LoVo (cell line): ENCODE results near the gene PITPNM2.

ENCODE experiments used
- DNase-seq: peaks from one replicate; pipeline ENCODE4 v3.0.0-alpha.2; 2016; ENCODE audit warnings: low spot score

Gene PITPNM2

DNA sequence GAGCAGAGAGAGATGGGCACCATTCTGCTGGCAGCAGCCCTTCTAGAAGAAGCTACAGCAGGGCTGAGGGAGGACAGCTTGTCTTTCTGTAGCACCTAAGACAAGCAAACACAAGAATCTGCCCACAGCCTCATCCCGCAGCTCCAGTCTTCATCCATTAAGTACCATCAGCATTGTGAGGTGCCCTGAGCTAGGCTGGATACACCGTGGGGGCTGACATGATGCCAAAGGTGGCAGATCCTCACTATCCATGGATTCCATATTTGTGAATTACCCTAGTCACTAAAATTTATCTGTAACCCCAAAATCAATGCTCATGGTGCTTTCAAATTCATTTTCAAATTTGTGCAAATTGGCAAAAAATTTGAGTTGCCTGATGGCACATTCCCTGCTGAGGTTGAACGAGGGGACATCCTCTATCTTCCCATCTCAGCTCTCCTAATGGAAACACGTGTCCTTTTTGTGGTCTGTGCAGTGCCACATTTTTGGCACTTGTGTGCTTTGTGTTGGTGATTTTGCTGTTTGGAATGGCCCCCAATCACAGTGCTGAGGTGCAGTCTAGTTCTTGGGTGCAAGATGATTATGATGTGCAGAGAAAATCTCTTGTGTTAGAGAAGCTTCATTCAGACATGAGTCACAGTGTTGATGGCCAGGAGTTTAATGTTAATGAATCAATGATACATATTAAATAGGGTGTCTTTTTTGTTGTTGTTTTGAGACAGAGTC, 7.0 kb downstream of the PITPNM2 start:
- DNase-seq: no peak

GRCh38 chr12:123142921-123143735, 7.8 kb downstream of the PITPNM2 start:
- no peak for DNase-seq

GRCh38 chr12:123142518-123142840, 8.4 kb downstream of the PITPNM2 start:
- no peak for DNase-seq

DNA sequence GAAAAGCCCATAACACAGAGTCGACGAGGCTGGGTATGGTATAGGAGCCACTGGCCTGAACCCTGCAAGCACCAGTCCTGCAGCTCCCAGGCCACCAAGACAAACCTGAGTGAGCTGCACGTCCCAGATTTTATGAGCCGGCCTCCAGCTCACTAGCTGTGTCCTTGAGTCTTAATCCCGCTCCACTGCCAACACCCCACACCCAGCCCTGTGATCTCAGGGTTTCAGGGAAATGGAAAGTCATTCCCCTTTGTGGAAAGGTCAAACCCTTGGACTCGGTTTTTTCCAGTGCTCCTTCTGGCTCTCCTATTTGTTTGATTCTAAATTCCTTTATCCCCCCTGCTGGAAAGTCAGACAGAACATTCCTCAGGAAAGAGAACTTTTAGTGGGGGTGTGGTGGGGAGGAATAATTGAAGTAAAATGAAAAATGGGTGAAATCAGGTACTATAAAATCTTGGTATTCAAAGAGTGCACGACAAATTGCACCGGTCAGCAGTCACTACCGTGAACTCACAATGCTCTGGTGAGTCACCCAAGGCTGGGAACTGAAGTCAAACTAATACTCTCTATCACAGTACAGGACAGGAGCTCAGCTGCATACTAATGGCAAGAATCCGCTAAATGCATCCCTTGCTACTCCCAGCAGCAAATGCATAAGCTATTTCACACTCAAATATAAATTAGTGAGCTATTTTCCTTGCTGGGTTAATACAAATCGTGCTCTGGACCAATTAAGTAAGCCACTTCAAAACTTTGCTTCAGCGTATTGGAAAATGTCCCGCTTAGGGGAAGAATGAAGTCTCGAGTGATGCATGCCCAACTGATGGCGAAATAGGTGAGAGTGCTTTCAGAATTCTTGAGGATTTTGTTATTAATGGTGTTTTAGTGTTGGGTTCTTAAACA, 9.0 kb downstream of the PITPNM2 start:
- peak; percentile 35 for DNase-seq

DNA sequence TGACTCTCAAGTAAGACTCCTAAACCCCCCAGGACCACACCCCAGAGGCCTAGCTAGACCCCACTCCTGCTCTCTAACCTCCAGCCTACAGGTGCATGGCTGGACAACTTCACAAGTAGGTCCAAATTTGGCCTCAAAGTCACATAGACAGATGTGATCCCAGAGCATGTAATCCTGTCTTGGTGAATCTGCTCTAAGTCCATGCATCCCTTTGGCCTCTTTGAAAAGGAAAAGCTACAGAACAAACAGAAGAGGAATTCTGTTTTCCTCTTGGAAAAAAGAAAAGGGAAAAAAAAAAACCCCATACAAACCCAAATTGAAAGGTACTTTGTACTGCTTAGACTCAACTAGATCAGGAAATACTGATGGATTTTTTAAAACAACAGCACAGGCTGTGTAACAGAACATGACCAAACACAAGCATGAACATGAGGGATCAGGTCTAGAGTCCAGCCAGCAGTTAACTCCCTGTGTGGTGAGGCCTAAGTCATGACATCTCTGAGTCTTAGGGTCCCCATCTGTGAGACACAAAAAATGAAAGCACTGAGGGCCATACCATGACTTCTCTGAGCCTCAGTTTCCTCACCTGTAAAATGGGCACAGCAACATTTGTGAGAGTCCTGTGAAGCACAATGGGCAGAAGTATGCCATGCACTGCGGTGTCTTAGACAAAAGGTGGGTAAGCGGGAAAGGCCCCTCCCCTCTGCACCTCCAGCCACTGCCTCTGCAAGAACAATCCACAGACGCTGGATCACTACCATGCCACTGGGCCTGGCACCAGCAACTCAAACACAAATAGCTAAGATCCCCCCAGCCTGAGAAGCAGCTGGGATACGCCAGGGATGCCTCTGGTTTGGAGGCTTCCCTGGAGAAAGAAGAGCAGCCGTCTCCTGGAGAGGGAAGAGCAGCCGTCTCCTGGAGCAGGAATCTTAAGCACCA, 9.9 kb downstream of the PITPNM2 start:
- DNase-seq: no peak

DNA sequence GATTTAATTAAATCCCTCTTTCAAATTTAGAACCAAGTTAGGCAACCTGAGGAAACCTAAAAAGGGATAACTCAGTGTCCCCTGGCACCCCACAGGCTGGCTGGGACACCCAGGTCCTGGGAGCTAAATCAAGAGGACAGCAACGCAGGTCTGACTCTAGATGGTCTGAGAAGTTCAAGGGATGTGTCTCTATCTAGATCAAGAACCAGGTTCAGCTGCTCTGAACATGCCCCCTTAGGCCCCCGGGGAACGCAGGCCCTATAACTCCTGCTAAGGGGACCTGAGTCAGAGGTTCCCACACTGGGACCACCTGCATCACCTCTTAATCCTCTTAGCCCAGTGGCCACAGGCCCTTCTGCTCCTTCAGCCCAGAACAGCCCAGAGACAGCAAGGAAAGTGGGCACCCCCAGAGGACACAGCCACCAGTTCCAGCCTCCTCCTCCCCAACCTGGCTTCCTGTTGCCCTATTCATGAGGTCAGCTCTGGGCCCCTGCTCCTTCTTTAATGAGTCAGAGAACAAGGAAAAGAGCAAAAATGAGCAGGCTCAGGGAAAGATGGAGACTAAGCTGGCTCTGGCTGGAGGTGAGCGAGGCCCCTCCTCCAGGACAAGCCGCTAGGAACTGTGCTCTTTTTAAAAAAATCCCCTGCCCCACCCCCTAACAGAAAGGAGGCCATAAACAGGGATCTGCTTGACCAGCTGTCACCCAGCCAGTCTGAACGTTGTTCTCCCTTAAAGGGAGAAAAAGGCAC, 10.8 kb downstream of the PITPNM2 start:
- no peak for DNase-seq

- no peak for DNase-seq
Measured at GRCh38 chr12:123135688-123136087, 15.2 kb downstream of the PITPNM2 start.

DNA sequence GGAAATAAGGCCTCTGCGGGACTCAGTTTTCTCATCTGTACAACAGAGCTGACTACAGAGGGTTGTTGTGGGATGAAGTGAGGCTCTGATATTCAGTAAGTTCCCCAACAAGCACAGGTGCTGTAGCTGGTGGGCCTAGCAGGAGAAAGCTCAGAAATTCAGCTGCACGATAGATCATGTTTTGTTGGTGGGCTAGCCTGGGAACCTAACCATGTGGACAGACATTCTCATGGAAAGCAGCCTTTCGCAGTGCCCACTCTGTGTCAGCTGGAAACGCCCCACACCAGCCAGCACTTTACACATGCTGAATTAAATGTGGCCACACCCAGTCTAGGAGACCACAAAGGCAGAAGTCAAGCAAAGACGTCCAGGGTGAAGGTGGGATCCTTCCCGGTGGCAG, 16.1 kb downstream of the PITPNM2 start:
- no peak for DNase-seq

DNA sequence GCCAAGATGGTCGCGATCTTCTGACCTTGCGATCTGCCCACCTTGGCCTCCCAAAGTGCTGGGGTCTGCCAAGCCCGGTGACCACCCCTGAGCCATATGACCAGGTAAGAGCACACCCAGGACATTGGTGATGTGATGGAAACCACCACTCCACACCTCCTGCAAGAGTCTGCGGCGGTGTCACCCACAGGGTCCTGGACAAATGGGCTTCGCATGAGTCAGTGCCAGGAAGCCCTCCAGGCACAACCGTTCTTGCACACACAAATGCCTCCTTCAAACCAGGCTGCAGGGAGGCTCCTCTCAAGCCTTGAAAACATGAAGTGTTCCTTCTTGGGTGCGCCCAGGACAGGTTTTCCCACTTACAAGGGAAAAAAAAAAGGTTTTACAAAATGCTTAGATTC, 16.6 kb downstream of the PITPNM2 start:
- DNase-seq: no peak

DNA sequence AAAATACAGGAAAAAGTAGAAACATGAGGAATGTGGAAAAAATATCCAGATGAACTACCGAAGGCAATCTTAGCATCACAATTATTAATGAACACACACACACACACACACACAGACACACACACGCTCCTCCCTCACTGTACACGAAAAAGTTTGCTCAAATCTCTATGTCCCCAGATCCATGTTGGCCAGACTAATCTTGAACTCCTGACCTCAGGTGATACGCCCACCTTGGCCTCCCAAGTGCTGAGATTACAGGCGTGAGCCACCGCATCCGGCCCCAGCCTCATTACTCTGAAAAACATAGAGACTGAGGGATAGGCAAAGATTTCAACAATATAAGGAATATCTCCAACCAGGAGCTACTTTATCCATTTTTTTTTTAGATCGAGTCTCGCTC, 17.2 kb downstream of the PITPNM2 start:
- no peak for DNase-seq

DNA sequence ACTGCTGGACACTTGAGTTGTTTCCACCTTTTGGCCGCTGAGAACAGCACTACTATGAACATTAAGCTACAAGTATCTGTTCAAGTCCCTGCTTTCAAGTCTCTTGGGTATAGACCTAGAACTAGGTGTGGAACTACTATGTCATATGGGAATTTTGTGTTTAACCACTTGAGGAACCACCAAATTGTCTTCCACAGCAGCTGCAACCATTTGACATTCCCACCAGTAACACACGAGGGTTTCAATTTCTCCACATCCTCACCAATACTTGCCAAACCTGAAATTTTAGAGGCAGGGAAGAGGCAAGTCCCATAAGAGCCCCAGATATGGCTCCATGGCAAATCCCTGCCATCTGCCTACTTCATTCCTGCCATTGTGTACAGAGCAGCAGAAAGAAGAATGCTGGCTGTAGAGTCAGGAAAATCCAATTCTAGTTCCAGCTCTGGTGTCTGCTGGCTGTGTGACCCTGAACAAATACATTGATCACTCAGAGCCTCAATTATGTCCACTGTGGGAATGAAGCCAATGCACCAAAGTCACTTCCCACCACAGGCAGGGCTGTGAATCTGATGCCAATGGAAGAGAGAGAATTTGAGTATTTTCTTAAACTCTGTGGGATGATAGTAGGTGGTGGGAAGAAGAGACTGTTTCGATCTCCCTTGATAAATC, 17.8 kb downstream of the PITPNM2 start:
- DNase-seq: no peak

DNA sequence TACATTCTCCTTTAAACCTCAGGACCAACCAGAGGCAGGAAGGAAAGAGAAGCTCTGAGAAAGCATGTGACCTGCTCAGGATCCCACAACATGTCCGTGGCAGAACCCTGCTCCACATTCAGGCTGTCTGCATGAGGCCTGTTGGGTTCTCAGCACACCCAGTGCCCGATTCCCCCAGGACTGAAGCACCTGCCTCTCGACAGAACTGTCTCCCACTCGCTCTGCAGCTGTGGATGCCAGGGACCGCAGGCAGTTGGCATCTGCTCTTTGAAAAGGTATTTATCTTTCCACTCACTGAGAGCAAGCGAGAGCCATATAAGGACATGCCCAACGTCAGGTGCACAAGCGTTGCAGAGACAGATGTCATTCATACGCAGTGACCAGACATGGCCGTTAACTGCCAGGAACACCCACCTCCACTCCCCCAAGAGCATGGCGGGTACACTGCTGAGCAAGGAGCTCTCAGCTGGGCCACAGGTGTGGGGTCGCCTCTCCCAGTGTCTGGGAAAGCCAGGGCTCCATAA, 18.9 kb downstream of the PITPNM2 start:
- DNase-seq: no peak

DNA sequence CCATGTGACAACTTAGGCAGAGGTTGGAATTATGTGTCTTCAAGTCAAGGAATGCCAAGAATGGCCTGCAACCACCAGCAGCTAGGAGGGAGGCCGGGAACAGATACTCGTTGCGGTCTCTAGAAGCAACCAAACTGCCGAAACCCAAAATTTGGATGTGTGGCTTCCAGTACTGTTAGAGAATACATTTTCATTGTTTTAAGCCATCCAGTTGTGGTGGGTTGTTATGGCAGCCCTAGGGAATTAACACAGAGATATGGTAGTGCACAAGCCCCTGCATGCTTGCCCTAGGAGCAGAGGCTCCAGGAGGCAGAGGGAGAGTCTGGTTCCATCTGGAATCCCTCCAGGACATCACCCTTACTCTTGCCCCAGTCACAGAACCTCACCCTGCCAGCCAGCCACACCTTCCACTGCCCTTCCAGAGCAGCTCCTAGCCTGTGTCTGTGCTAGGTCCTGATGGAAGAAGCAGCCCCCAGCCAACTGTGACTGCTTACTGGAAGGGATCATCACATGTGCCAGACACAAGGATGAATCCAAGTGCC, 19.5 kb downstream of the PITPNM2 start:
- no peak for DNase-seq

GRCh38 chr12:123129621-123130020, 21.3 kb downstream of the PITPNM2 start:
- no peak for DNase-seq

GRCh38 chr12:123127182-123127495, 23.8 kb downstream of the PITPNM2 start:
- no peak for DNase-seq

- DNase-seq: peak; percentile 80
Measured at GRCh38 chr12:123126294-123127181, 24.4 kb downstream of the PITPNM2 start.

GRCh38 chr12:123122626-123123025, 28.3 kb downstream of the PITPNM2 start:
- DNase-seq: no peak

DNA sequence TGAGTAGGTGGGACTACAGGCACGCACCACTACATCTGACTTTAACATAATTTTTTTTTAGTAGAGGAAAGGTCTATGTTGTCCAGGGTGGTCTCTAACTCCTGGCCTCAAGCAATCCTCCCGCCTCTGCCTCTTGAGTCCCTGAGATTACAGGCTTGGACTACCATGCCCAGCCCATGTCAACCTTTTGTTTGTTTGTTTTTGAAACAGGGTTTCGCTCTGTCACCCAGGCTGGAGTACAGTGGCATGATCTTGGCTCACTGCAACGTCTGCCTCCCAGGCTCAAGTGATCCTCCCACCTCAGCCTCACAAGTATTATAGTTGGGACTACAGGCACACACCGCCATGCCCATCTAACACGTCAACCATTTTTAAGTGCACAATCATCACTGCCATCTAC, 29.2 kb downstream of the PITPNM2 start:
- no peak for DNase-seq
